Measurements from ENCODE around the gene SRPRA. TPM values are rescaled to one million over a fixed set of nuclear protein-coding genes. Genes with fewer than 3 reads are reported as not detected.
"Not testable (repeated sequence)": the region's sequence is repeated elsewhere in the genome, so short reads cannot be mapped to it uniquely, and the experiment has no call there.

Gene SRPRA
- total RNA-seq, 1 donor from 2014 or later: 64.5 TPM

- ATAC-seq (no peak), DNase-seq (ENCODE audit: missing footprints) (no peak)
- intact Hi-C loops (cut with DNase I): no loop called here
Observed at GRCh38 chr11:126256216-126256615, 12.5 kb downstream of the SRPRA start.

- DNase-seq (ENCODE audit: missing footprints); intact Hi-C loops (cut with DNase I); ATAC-seq: not testable (repeated sequence)
Observed at GRCh38 chr11:126255507-126255906, 13.2 kb downstream of the SRPRA start.

- DNase-seq (ENCODE audit: missing footprints) (no peak), ATAC-seq (no peak)
- intact Hi-C loops (cut with DNase I): no loop called here
Observed at GRCh38 chr11:126254819-126255218, 13.9 kb downstream of the SRPRA start.

- ATAC-seq (no peak), DNase-seq (ENCODE audit: missing footprints) (no peak)
- intact Hi-C loops (cut with DNase I): no loop called here
Observed at GRCh38 chr11:126253265-126253664, 15.4 kb downstream of the SRPRA start.

- ATAC-seq: no peak
- intact Hi-C loops (cut with DNase I): no loop called here
- DNase-seq (ENCODE audit: missing footprints): no peak
Observed at GRCh38 chr11:126246636-126247035, 22.1 kb downstream of the SRPRA start.

- no peak for ATAC-seq
- no peak for DNase-seq (ENCODE audit: missing footprints)
- intact Hi-C loops (cut with DNase I): no loop called here
Observed at GRCh38 chr11:126233391-126233790, 35.3 kb downstream of the SRPRA start.

GRCh38 chr11:126232683-126233082 is 36.0 kb downstream of the SRPRA start:
- ATAC-seq (no peak), DNase-seq (ENCODE audit: missing footprints) (no peak)
- intact Hi-C loops (cut with DNase I): no loop called here

- DNase-seq (ENCODE audit: missing footprints) (no peak), ATAC-seq (no peak)
- intact Hi-C loops (cut with DNase I): no loop called here
Observed at GRCh38 chr11:126231725-126232459, 36.8 kb downstream of the SRPRA start.

- ATAC-seq (no peak), DNase-seq (ENCODE audit: missing footprints) (no peak)
- intact Hi-C loops (cut with DNase I): no loop called here
Observed at GRCh38 chr11:126229858-126230540, 38.7 kb downstream of the SRPRA start.

- intact Hi-C loops (cut with DNase I): no loop called here
- DNase-seq (ENCODE audit: missing footprints) (no peak), ATAC-seq (no peak)
Observed at GRCh38 chr11:126226334-126227084, 42.2 kb downstream of the SRPRA start.

GRCh38 chr11:126225295-126225665 is 43.4 kb downstream of the SRPRA start:
- no peak for ATAC-seq
- DNase-seq (ENCODE audit: missing footprints): no peak
- intact Hi-C loops (cut with DNase I): no loop called here

GRCh38 chr11:126224647-126225294 is 43.9 kb downstream of the SRPRA start:
- ATAC-seq (no peak), DNase-seq (ENCODE audit: missing footprints) (no peak)
- intact Hi-C loops (cut with DNase I): no loop called here

- no peak for DNase-seq (ENCODE audit: missing footprints)
- ATAC-seq: no peak
- intact Hi-C loops (cut with DNase I): no loop called here
Observed at GRCh38 chr11:126219547-126219946, 49.1 kb downstream of the SRPRA start.

- no peak for DNase-seq (ENCODE audit: missing footprints)
- intact Hi-C loops (cut with DNase I): no loop called here
- no peak for ATAC-seq
Observed at GRCh38 chr11:126217491-126217890, 51.2 kb downstream of the SRPRA start.

- no peak for DNase-seq (ENCODE audit: missing footprints)
- intact Hi-C loops (cut with DNase I): no loop called here
- ATAC-seq: no peak
Observed at GRCh38 chr11:126216526-126217305, 52.0 kb downstream of the SRPRA start.

- intact Hi-C loops (cut with DNase I): loop anchor here (5.0 kb wide), 1 partner anchor 153 kb away; the partner anchor contains the start of gene CDON
- ATAC-seq (no peak), DNase-seq (ENCODE audit: missing footprints) (no peak)
Observed at GRCh38 chr11:126214841-126215240, 53.9 kb downstream of the SRPRA start.

GRCh38 chr11:126214441-126214840 is 54.3 kb downstream of the SRPRA start:
- ATAC-seq (no peak), DNase-seq (ENCODE audit: missing footprints) (no peak)
- intact Hi-C loops (cut with DNase I): loop anchor here (5.0 kb wide), 1 partner anchor 152 kb away; the partner anchor contains the start of gene CDON

Measured in Right ventricle myocardium inferior (tissue), 1 donor.